Bronchial epithelial cell (primary cell): ENCODE measurements around the gene LRRC63. TPM values are rescaled to one million over a fixed set of nuclear protein-coding genes. Genes with fewer than 3 reads are reported as not detected.

Source experiments
- DNase-seq: peaks from one replicate; pipeline ENCODE4 v3.0.0-alpha.2; 2010; ENCODE audit warnings: low read depth
- FAIRE-seq: peaks from 2 replicates; lab custom pipeline; 2011; peaks lifted over from hg19 to GRCh38; lab: Jason Lieb, UNC
- H3K27me3 ChIP-seq: 2 replicates; pipeline ENCODE4 v1.5.1; 2011; ENCODE audit warnings: low read length; ENCODE audit not compliant: control insufficient read depth, insufficient read depth
- H3K36me3 ChIP-seq: 2 replicates; pipeline ENCODE4 v1.5.1; 2011; ENCODE audit warnings: low read length; ENCODE audit not compliant: control insufficient read depth, insufficient read depth
- H3K4me3 ChIP-seq: 2 replicates; pipeline ENCODE4 v1.5.1; 2011; ENCODE audit warnings: mild to moderate bottlenecking, low read depth, low read length, control low read depth
- CTCF ChIP-seq: IDR thresholded peaks from 2 replicates; pipeline ENCODE4 v1.5.1; 2011; ENCODE audit warnings: mild to moderate bottlenecking, moderate library complexity, low read length, control low read depth, inconsistent platforms; ENCODE audit not compliant: insufficient read depth, severe bottlenecking
- total RNA-seq: library from RNA; depleted of rRNA; stranded (reverse); fragments of >200 nt; gene quantifications from 2 replicates; pipeline ENCODE4 v1.2.1, GENCODE V29; 2014

The LRRC63 gene
- total RNA-seq, 1 donor from 2014 or later, result not detected

GRCh38 chr13:46289260-46289955 lies 77.7 kb downstream of the LRRC63 start:
- H3K4me3 ChIP-seq, result no peak overlapping the region
- no peak for TF ChIP-seq CTCF
- no peak for FAIRE-seq
- no peak for DNase-seq
- H3K27me3 ChIP-seq, result no peaks in the 10 kb centered on the region
- no peaks in the 10 kb centered on the region for H3K36me3 ChIP-seq

GRCh38 chr13:46290434-46290833 lies 78.7 kb downstream of the LRRC63 start:
- DNase-seq (no peak), FAIRE-seq (no peak)
- Histone ChIP-seq H3K36me3 (no peaks in the 10 kb centered on the region), H3K4me3 (no peak overlapping the region), H3K27me3 (no peaks in the 10 kb centered on the region)
- TF ChIP-seq CTCF, result no peak

GRCh38 chr13:46293436-46293835 lies 81.7 kb downstream of the LRRC63 start:
- no peak overlapping the region for H3K4me3 ChIP-seq
- TF ChIP-seq CTCF, result no peak
- H3K27me3 ChIP-seq, result no peaks in the 10 kb centered on the region
- FAIRE-seq (no peak), DNase-seq (no peak)
- H3K36me3 ChIP-seq, result no peaks in the 10 kb centered on the region

- DNase-seq (no peak), FAIRE-seq (no peak)
- Histone ChIP-seq H3K36me3 (no peaks in the 10 kb centered on the region), H3K27me3 (no peaks in the 10 kb centered on the region), H3K4me3 (no peak overlapping the region)
- TF ChIP-seq CTCF, result no peak
Observed at GRCh38 chr13:46295491-46296114, 83.9 kb downstream of the LRRC63 start.

- Histone ChIP-seq H3K27me3 (no peaks in the 10 kb centered on the region), H3K4me3 (no peak overlapping the region), H3K36me3 (no peaks in the 10 kb centered on the region)
- DNase-seq (peak; percentile 20), FAIRE-seq (no peak)
- no peak for TF ChIP-seq CTCF
Observed at GRCh38 chr13:46296115-46296822, 84.5 kb downstream of the LRRC63 start.
